GM13976 (cell line): Measurements from ENCODE around the gene LRMDA.

ENCODE experiments used
- DNase-seq: peaks from one replicate; pipeline ENCODE4 v3.0.0; 2012; ENCODE audit warnings: low spot score
- CTCF ChIP-seq: IDR thresholded peaks from 2 replicates; pipeline ENCODE4 v1.5.1; 2012; ENCODE audit warnings: borderline replicate concordance, mild to moderate bottlenecking; ENCODE audit not compliant: insufficient read depth; ENCODE audit errors: extremely low read depth, missing control alignments, control extremely low read depth
- in situ Hi-C: fragments of 300-500 bp; cut with MboI; formaldehyde crosslinking; loops from one replicate; pipeline ENCODE4 v1.12.0; 2022; ENCODE audit warnings: low sequenced_read_pairs, mixed read lengths, inconsistent platforms; ENCODE audit not compliant: unreplicated experiment

The LRMDA gene

DNA sequence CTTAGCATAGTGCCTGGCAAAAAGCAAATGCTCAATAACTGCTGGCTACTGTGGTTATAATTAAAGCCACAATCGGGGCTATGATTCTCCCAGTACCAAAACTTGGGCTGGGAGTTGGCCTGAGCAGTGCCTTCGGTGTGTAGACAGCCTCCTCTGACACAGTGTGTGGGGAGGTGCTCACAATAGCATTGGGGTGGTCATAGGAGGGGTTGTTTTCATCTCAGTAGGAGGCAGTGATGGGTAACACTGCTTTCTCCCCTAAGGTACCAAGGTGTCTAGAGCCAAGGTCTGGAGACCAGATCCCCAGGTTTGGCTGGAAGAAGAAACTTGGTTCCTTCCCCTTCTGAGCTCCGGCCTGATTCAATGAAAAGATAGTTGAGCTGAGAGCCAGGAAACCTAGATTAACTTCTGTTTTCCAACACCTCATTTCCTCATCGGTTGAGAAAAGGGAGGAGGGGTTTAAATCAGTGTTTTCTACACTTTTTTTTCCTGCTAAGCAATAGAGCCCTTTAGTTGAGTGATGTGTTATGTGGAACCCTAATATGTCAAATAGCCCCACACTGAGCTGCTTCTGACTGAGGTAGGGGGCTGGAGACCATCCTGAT lies 68.2 kb downstream of the LRMDA start:
- in situ Hi-C loops: no loop called here
- no peak for DNase-seq
- no peak for TF ChIP-seq CTCF

DNA sequence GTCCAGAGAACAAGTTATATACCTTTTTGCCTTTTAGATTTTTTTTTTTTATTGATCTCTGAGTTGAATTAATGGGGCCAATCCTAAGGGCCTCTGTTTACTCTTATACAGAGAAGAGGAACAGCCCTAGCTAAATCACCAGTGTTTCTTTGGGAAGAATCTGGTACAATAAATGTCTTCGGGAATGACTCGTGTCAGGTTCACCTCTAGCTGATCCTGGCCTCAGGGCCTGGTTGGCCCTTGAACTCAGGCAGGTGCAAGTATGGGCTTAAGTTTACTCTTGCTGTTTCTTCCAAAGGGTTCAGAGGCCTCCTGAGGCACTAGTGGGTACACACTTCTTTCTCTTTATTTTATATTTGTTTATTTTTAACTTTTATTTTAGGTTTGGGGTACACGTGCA lies 71.0 kb downstream of the LRMDA start:
- in situ Hi-C loops: no loop called here
- no peak for DNase-seq

DNA sequence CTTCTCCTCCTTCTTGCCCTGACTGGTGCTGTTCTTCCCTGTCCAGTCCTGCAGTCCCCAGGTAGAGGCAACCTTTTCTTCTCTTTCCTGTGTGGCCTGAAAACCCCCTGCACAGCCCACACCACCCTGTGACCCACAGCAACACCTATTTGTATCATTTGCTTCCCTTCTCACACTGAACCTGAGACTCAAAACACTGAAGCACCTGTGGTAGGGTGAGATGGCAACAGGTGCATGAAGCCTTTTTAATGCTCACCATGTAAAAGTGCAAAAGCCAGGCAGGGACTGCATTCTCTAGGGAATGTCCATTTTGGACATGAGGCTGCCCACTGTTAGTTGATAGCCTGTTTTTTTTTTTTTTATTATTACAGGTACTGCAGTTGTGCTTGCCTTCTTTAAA lies 71.4 kb downstream of the LRMDA start:
- DNase-seq: no peak
- in situ Hi-C loops: no loop called here
- no peak for TF ChIP-seq CTCF

More for the DNA sequence above, 71.0 kb downstream of the LRMDA start:
- no peak for TF ChIP-seq CTCF

DNA sequence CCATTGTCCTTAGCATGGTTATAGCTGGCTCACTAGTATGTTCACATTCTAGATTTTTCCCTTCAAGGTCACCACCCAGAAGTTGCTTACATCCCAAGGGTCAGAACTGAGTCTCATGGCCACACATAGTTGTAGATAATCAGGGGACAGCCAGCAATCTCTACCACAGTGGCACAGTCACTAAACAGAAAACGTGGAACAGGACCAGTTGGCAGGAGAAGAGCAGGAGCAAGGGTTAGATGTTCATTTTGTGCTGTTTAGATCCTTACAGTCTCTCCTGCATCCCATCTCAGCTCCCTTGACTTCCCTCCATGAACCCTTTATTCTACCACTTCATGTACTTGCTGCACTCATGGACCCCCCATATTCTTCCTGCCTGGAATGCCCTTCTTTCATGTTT lies 73.9 kb downstream of the LRMDA start:
- in situ Hi-C loops: no loop called here
- no peak for DNase-seq
- TF ChIP-seq CTCF: no peak

- no peak for DNase-seq
- TF ChIP-seq CTCF: no peak
- in situ Hi-C loops: no loop called here
These were observed 74.5 kb downstream of the LRMDA start for GRCh38 chr10:75505840-75506506.

- no peak for DNase-seq
- in situ Hi-C loops: no loop called here
- TF ChIP-seq CTCF: no peak
These were observed 75.5 kb downstream of the LRMDA start for GRCh38 chr10:75506930-75507329.
